ENCODE results near the gene MYL4.

DNA sequence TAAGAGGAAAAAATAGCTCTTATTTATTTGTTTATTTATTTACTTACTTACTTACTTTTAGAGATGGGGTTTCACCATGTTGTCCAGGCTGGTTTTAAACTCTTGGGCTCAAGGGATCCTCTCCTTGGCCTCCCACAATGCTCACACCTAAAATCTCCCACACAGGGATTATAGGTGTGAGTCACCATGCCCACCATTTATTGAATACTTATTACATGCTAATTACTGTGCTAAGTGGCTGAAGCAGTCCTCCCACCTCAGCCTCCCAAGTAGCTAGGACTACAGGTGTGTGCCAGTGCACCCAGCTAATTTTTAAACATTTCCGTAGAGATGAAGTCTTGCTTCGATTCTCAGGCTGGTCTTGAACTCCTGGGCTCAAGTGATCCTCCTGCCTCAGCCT, 33.5 kb downstream of the MYL4 start:
- TF ChIP-seq, protein P1, sequence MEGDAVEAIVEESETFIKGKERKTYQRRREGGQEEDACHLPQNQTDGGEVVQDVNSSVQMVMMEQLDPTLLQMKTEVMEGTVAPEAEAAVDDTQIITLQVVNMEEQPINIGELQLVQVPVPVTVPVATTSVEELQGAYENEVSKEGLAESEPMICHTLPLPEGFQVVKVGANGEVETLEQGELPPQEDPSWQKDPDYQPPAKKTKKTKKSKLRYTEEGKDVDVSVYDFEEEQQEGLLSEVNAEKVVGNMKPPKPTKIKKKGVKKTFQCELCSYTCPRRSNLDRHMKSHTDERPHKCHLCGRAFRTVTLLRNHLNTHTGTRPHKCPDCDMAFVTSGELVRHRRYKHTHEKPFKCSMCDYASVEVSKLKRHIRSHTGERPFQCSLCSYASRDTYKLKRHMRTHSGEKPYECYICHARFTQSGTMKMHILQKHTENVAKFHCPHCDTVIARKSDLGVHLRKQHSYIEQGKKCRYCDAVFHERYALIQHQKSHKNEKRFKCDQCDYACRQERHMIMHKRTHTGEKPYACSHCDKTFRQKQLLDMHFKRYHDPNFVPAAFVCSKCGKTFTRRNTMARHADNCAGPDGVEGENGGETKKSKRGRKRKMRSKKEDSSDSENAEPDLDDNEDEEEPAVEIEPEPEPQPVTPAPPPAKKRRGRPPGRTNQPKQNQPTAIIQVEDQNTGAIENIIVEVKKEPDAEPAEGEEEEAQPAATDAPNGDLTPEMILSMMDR (IDR thresholded peaks at IDR 0.05): no peak
- no peak for TF ChIP-seq POLR2A (IDR thresholded peaks at IDR 0.05)

All from esophagus squamous epithelium (tissue), 4 donors.